ENCODE measurements around the gene SORCS2.

SORCS2 gene

GRCh38 chr4:7461230-7461629 lies 268.9 kb downstream of the SORCS2 start:
- no peak for DNase-seq (ENCODE audit: low read depth in 1 of 2, low spot score in 1 of 2)
- in situ Hi-C loops (cut with HindIII; ENCODE audit: low pct_unique_long_range_greater_than_20kb, low sequenced_read_pairs), result no loop called here
- TF ChIP-seq JUND (IDR thresholded peaks at IDR 0.05; ENCODE audit: low read depth), result no peak

GRCh38 chr4:7462509-7462971 lies 270.2 kb downstream of the SORCS2 start:
- no peak for TF ChIP-seq JUND (IDR thresholded peaks at IDR 0.05; ENCODE audit: low read depth)
- in situ Hi-C loops (cut with HindIII; ENCODE audit: low pct_unique_long_range_greater_than_20kb, low sequenced_read_pairs), result no loop called here
- peak; percentile 28 to 44 for DNase-seq (ENCODE audit: low read depth in 1 of 2, low spot score in 1 of 2)

GRCh38 chr4:7463566-7464258 lies 271.4 kb downstream of the SORCS2 start:
- in situ Hi-C loops (cut with HindIII; ENCODE audit: low pct_unique_long_range_greater_than_20kb, low sequenced_read_pairs), result no loop called here
- DNase-seq (ENCODE audit: low read depth in 1 of 2, low spot score in 1 of 2), result no peak
- TF ChIP-seq JUND (IDR thresholded peaks at IDR 0.05; ENCODE audit: low read depth), result no peak

- DNase-seq (ENCODE audit: low read depth in 1 of 2, low spot score in 1 of 2), result no peak
- in situ Hi-C loops (cut with HindIII; ENCODE audit: low pct_unique_long_range_greater_than_20kb, low sequenced_read_pairs), result no loop called here
- no peak for TF ChIP-seq JUND (IDR thresholded peaks at IDR 0.05; ENCODE audit: low read depth)
Measured at GRCh38 chr4:7464259-7464655, 271.9 kb downstream of the SORCS2 start.

GRCh38 chr4:7465017-7465416 lies 272.7 kb downstream of the SORCS2 start:
- TF ChIP-seq JUND (IDR thresholded peaks at IDR 0.05; ENCODE audit: low read depth), result no peak
- DNase-seq (ENCODE audit: low read depth in 1 of 2, low spot score in 1 of 2), result no peak
- in situ Hi-C loops (cut with HindIII; ENCODE audit: low pct_unique_long_range_greater_than_20kb, low sequenced_read_pairs), result no loop called here

GRCh38 chr4:7466215-7466614 lies 273.9 kb downstream of the SORCS2 start:
- in situ Hi-C loops (cut with HindIII; ENCODE audit: low pct_unique_long_range_greater_than_20kb, low sequenced_read_pairs), result no loop called here
- peak in 1 of 2 experiments; percentile 10 for DNase-seq (ENCODE audit: low read depth in 1 of 2, low spot score in 1 of 2)
- TF ChIP-seq JUND (IDR thresholded peaks at IDR 0.05; ENCODE audit: low read depth), result no peak

GRCh38 chr4:7466904-7467303 lies 274.6 kb downstream of the SORCS2 start:
- TF ChIP-seq JUND (IDR thresholded peaks at IDR 0.05; ENCODE audit: low read depth), result no peak
- in situ Hi-C loops (cut with HindIII; ENCODE audit: low pct_unique_long_range_greater_than_20kb, low sequenced_read_pairs), result no loop called here
- no peak for DNase-seq (ENCODE audit: low read depth in 1 of 2, low spot score in 1 of 2)

GRCh38 chr4:7467471-7467870 lies 275.1 kb downstream of the SORCS2 start:
- TF ChIP-seq JUND (IDR thresholded peaks at IDR 0.05; ENCODE audit: low read depth), result no peak
- in situ Hi-C loops (cut with HindIII; ENCODE audit: low pct_unique_long_range_greater_than_20kb, low sequenced_read_pairs), result no loop called here

GRCh38 chr4:7469023-7469422 lies 276.7 kb downstream of the SORCS2 start:
- in situ Hi-C loops (cut with HindIII; ENCODE audit: low pct_unique_long_range_greater_than_20kb, low sequenced_read_pairs), result no loop called here

More at GRCh38 chr4:7467471-7467870, 275.1 kb downstream of the SORCS2 start:
- no peak for DNase-seq (ENCODE audit: low read depth in 1 of 2, low spot score in 1 of 2)

GRCh38 chr4:7470111-7470510 lies 277.8 kb downstream of the SORCS2 start:
- no peak for TF ChIP-seq JUND (IDR thresholded peaks at IDR 0.05; ENCODE audit: low read depth)
- no peak for DNase-seq (ENCODE audit: low read depth in 1 of 2, low spot score in 1 of 2)
- in situ Hi-C loops (cut with HindIII; ENCODE audit: low pct_unique_long_range_greater_than_20kb, low sequenced_read_pairs), result no loop called here

More at GRCh38 chr4:7469023-7469422, 276.7 kb downstream of the SORCS2 start:
- DNase-seq (ENCODE audit: low read depth in 1 of 2, low spot score in 1 of 2), result no peak
- no peak for TF ChIP-seq JUND (IDR thresholded peaks at IDR 0.05; ENCODE audit: low read depth)

- TF ChIP-seq JUND (IDR thresholded peaks at IDR 0.05; ENCODE audit: low read depth), result no peak
- in situ Hi-C loops (cut with HindIII; ENCODE audit: low pct_unique_long_range_greater_than_20kb, low sequenced_read_pairs), result no loop called here
- DNase-seq (ENCODE audit: low read depth in 1 of 2, low spot score in 1 of 2), result no peak
Measured at GRCh38 chr4:7470522-7471128, 278.3 kb downstream of the SORCS2 start.

- no peak for TF ChIP-seq JUND (IDR thresholded peaks at IDR 0.05; ENCODE audit: low read depth)
- no peak for DNase-seq (ENCODE audit: low read depth in 1 of 2, low spot score in 1 of 2)
- in situ Hi-C loops (cut with HindIII; ENCODE audit: low pct_unique_long_range_greater_than_20kb, low sequenced_read_pairs), result no loop called here
Measured at GRCh38 chr4:7472442-7473013, 280.2 kb downstream of the SORCS2 start.

- in situ Hi-C loops (cut with HindIII; ENCODE audit: low pct_unique_long_range_greater_than_20kb, low sequenced_read_pairs), result no loop called here
- no peak for DNase-seq (ENCODE audit: low read depth in 1 of 2, low spot score in 1 of 2)
- no peak for TF ChIP-seq JUND (IDR thresholded peaks at IDR 0.05; ENCODE audit: low read depth)
Measured at GRCh38 chr4:7473081-7473480, 280.7 kb downstream of the SORCS2 start.

All from T47D (cell line).